SK-N-SH (cell line): ENCODE data around the gene BSX. TPM values are rescaled to one million over a fixed set of nuclear protein-coding genes. Genes with fewer than 3 reads are reported as not detected.

Experiments
- CTCF ChIA-PET: fragments of 300-600, 350-600 bp; formaldehyde crosslinking; extraction: SDS; loops from one replicate; lab custom pipeline; 2021; lab: Yijun Ruan, JAX
- POLR2A ChIA-PET: fragments of 350-600 bp; sonication (Branson Sonifier 250); formaldehyde crosslinking; extraction: SDS; loops from one replicate; lab custom pipeline; 2020; ENCODE audit warnings: antibody characterized with exemption, inconsistent platforms; lab: Yijun Ruan, JAX
- DNase-seq: peaks from one replicate; pipeline ENCODE4 v3.0.0; 2012
- H2AFZ ChIP-seq: fragments of 200-600 bp; sonication (generic); 2 replicates; pipeline ENCODE4 v1.8.1; 2016; ENCODE audit warnings: antibody characterized with exemption, mild to moderate bottlenecking, low read depth
- H3F3A ChIP-seq: fragments of 200-600 bp; sonication (generic); replicated peaks from 2 replicates; pipeline ENCODE3; 2016; ENCODE audit warnings: antibody characterized with exemption, mild to moderate bottlenecking; ENCODE audit not compliant: insufficient read depth
- H3K27ac ChIP-seq, 2 experiments: fragments of 200-500 bp in 1 of 2; fragments of 200-600 bp in 1 of 2; sonication (Bioruptor generic) in 1 of 2; sonication (generic), shearing (Covaris generic) in 1 of 2; 2 replicates each; pipeline versions ENCODE4 v1.5.1 to v1.6.1; 2014 to 2016; ENCODE audit warnings: low read depth in 2 of 2, inconsistent platforms in 1 of 2, low read length in 1 of 2, mild to moderate bottlenecking in 1 of 2, mixed read lengths in 1 of 2
- H3K27me3 ChIP-seq: fragments of 200-600 bp; sonication (generic), shearing (Covaris generic); 2 replicates; pipeline ENCODE4 v1.6.1; 2016; ENCODE audit warnings: mixed run types; ENCODE audit not compliant: insufficient read depth
- H3K36me3 ChIP-seq, 2 experiments: fragments of 200-500 bp in 1 of 2; fragments of 200-600 bp in 1 of 2; sonication (Bioruptor generic) in 1 of 2; sonication (generic) in 1 of 2; replicated peaks in 1 of 2; 2 replicates each; pipeline versions ENCODE3 to v1.5.1; 2014 to 2016; ENCODE audit warnings: low read length in 1 of 2, mild to moderate bottlenecking in 1 of 2; ENCODE audit not compliant: insufficient read depth in 2 of 2, control insufficient read depth in 1 of 2
- H3K4me1 ChIP-seq, 2 experiments: fragments of 200-500 bp in 1 of 2; fragments of 200-600 bp in 1 of 2; sonication (Bioruptor generic) in 1 of 2; sonication (generic), shearing (Covaris generic) in 1 of 2; 2 replicates each; pipeline versions ENCODE4 v1.5.1 to v1.6.1; 2014 to 2016; ENCODE audit warnings: low read depth in 1 of 2, low read length in 1 of 2, mixed run types in 1 of 2; ENCODE audit not compliant: insufficient read depth in 2 of 2, control insufficient read depth in 1 of 2
- H3K4me2 ChIP-seq: fragments of 200-600 bp; sonication (generic), shearing (Covaris generic); 2 replicates; pipeline ENCODE4 v1.6.1; 2017; ENCODE audit warnings: mixed run types
- H3K4me3 ChIP-seq, 2 experiments: fragments of 200-500 bp in 1 of 2; fragments of 200-600 bp in 1 of 2; sonication (Bioruptor generic) in 1 of 2; sonication (generic), shearing (Covaris generic) in 1 of 2; 2 replicates each; pipeline versions ENCODE4 v1.5.1 to v1.8.1; 2014 to 2016; ENCODE audit warnings: low read depth in 2 of 2, inconsistent platforms in 1 of 2, low read length in 1 of 2, mild to moderate bottlenecking in 1 of 2, mixed read lengths in 1 of 2, moderate library complexity in 1 of 2
- H3K79me2 ChIP-seq: fragments of 200-600 bp; sonication (generic); 2 replicates; pipeline ENCODE4 v1.8.1; 2017; ENCODE audit warnings: mild to moderate bottlenecking; ENCODE audit not compliant: insufficient read depth
- H3K9ac ChIP-seq: fragments of 200-600 bp; sonication (generic); 2 replicates; pipeline ENCODE4 v1.6.1; 2017; ENCODE audit warnings: mixed run types
- H3K9me2 ChIP-seq: fragments of 200-600 bp; sonication (generic); 2 replicates; pipeline ENCODE4 v1.6.1; 2017; ENCODE audit warnings: mixed run types
- H3K9me3 ChIP-seq: fragments of 200-600 bp; sonication (generic); 2 replicates; pipeline ENCODE4 v1.6.1; 2017; ENCODE audit warnings: mixed run types, mild to moderate bottlenecking, moderate library complexity
- H4K20me1 ChIP-seq: fragments of 200-600 bp; sonication (generic); 2 replicates; pipeline ENCODE4 v1.6.1; 2017; ENCODE audit warnings: mild to moderate bottlenecking, mixed run types; ENCODE audit not compliant: insufficient read depth
- CHD2 ChIP-seq: fragments of 150-350 bp; IDR thresholded peaks from 2 replicates; pipeline ENCODE4 v1.6.1; 2018; ENCODE audit warnings: low read length; ENCODE audit not compliant: partially characterized antibody
- EZH2phosphoT487 ChIP-seq: fragments of 200-600 bp; sonication (generic); IDR thresholded peaks from 2 replicates; pipeline ENCODE4 v1.6.1; 2017; ENCODE audit warnings: low read depth, mixed run types, mild to moderate bottlenecking, antibody characterized with exemption, moderate library complexity, borderline replicate concordance
- FOSL2 ChIP-seq: IDR thresholded peaks from 2 replicates; pipeline ENCODE4 v1.4.0; 2012; ENCODE audit warnings: low read depth, mild to moderate bottlenecking, moderate library complexity, borderline replicate concordance
- FOXJ3 ChIP-seq: sonication (generic); formaldehyde crosslinking; IDR thresholded peaks from 2 replicates; pipeline ENCODE4 v1.5.1; 2020; ENCODE audit warnings: mild to moderate bottlenecking, missing genetic modification reagents
- FOXM1 ChIP-seq: IDR thresholded peaks from 2 replicates; pipeline ENCODE4 v1.4.0; 2012; ENCODE audit warnings: low read depth, mild to moderate bottlenecking
- GABPA ChIP-seq: IDR thresholded peaks from 2 replicates; pipeline ENCODE4 v1.4.0; 2012; ENCODE audit warnings: low read depth, mild to moderate bottlenecking
- JUND ChIP-seq: IDR thresholded peaks from 2 replicates; pipeline ENCODE4 v1.4.0; 2012
- MEF2A ChIP-seq: IDR thresholded peaks from 2 replicates; pipeline ENCODE4 v1.4.0; 2012; ENCODE audit warnings: low read depth, borderline replicate concordance
- MXI1 ChIP-seq: IDR thresholded peaks from 2 replicates; pipeline ENCODE4 v1.6.1; 2012; ENCODE audit warnings: mild to moderate bottlenecking, low read depth, low read length, improper control_type of control experiment
- NFIC ChIP-seq: IDR thresholded peaks from 2 replicates; pipeline ENCODE4 v1.4.0; 2012; ENCODE audit warnings: borderline replicate concordance
- SMC3 ChIP-seq: IDR thresholded peaks from 2 replicates; pipeline ENCODE4 v1.6.1; 2012; ENCODE audit warnings: low read depth, low read length, improper control_type of control experiment
- TCF12 ChIP-seq: IDR thresholded peaks from 2 replicates; pipeline ENCODE4 v1.4.0; 2012
- YY1 ChIP-seq: IDR thresholded peaks from 2 replicates; pipeline ENCODE4 v1.4.0; 2012; ENCODE audit warnings: low read depth, mild to moderate bottlenecking
- WGBS: methylation state at CpG from one replicate; pipeline ENCODE4 v1.1.6; 2017; ENCODE audit warnings: low lambda C conversion rate; 5-methylcytosine and 5-hydroxymethylcytosine counted together
- polyA plus RNA-seq, 3 experiments: library from polyadenylated mRNA; depleted of rRNA; stranded (reverse); fragments of >200 nt; gene quantifications; 2 replicates each; pipeline ENCODE4 v1.2.3, GENCODE V29; 2012
- TF ChIP-seq, protein P1 (sequence below): IDR thresholded peaks from 2 replicates; pipeline ENCODE4; 2012
- TF ChIP-seq, protein P2 (sequence below): fragments of 200-600 bp; sonication (generic); IDR thresholded peaks from 2 replicates; pipeline ENCODE4 v1.6.1; 2017; ENCODE audit warnings: antibody characterized with exemption, mild to moderate bottlenecking, moderate library complexity
- TF ChIP-seq, protein P3 (sequence below): IDR thresholded peaks from 2 replicates; pipeline ENCODE4 v1.4.0; 2012; ENCODE audit warnings: low read depth, borderline replicate concordance
- TF ChIP-seq, protein P4 (sequence below): IDR thresholded peaks from 2 replicates; pipeline ENCODE4 v1.4.0; 2012; ENCODE audit warnings: low read depth, borderline replicate concordance

The BSX gene
- polyA plus RNA-seq, 1 of the 3 experiments (the other 2 are of a cell fraction): 0.16 TPM

DNA sequence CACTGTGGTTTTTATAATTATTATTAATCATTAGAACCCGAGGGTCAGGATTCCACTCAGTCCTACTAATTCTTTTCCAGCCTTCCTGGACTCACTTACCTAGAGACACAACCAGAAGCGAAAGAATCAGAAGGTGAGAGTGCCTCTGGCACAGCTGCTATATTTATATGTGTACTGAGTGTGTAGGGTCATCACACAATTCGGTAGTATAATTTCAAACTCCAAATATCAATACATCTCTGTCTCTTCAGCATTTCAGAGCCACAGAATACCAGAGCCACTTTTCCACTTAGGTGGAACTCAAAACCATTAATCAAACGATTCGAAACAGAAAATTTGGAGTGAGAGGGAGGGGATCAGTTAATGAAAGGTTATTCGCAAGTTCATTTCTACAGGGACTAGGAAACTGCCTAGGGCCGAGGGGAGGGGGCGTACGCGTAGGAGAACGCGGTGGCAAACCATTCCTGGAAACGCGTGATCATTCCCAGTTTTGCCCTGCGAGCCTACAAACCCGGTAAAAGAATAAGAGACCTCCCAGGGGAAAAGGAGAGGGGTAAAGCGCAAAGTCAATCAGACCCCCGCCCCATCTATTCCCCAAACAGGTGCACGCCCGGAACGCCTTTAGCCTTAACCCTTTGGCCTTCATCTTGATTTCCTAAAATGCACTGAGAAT, 5.4 kb downstream of the BSX start:
- no peak overlapping the region for H3K27ac ChIP-seq
- no peaks in the 10 kb centered on the region for H3K79me2 ChIP-seq
- TF ChIP-seq FOXM1 (no peak), FOXJ3 (CRISPR knock-in tag) (no peak), SMC3 (no peak), NFIC (no peak), GABPA (no peak), MEF2A (no peak), JUND (no peak), TCF12 (no peak), FOSL2 (no peak)
- TF ChIP-seq, protein P1, sequence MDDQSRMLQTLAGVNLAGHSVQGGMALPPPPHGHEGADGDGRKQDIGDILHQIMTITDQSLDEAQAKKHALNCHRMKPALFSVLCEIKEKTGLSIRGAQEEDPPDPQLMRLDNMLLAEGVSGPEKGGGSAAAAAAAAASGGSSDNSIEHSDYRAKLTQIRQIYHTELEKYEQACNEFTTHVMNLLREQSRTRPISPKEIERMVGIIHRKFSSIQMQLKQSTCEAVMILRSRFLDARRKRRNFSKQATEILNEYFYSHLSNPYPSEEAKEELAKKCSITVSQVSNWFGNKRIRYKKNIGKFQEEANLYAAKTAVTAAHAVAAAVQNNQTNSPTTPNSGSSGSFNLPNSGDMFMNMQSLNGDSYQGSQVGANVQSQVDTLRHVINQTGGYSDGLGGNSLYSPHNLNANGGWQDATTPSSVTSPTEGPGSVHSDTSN: no peak
- TF ChIP-seq, protein P2, sequence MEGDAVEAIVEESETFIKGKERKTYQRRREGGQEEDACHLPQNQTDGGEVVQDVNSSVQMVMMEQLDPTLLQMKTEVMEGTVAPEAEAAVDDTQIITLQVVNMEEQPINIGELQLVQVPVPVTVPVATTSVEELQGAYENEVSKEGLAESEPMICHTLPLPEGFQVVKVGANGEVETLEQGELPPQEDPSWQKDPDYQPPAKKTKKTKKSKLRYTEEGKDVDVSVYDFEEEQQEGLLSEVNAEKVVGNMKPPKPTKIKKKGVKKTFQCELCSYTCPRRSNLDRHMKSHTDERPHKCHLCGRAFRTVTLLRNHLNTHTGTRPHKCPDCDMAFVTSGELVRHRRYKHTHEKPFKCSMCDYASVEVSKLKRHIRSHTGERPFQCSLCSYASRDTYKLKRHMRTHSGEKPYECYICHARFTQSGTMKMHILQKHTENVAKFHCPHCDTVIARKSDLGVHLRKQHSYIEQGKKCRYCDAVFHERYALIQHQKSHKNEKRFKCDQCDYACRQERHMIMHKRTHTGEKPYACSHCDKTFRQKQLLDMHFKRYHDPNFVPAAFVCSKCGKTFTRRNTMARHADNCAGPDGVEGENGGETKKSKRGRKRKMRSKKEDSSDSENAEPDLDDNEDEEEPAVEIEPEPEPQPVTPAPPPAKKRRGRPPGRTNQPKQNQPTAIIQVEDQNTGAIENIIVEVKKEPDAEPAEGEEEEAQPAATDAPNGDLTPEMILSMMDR: no peak
- TF ChIP-seq, protein P3, sequence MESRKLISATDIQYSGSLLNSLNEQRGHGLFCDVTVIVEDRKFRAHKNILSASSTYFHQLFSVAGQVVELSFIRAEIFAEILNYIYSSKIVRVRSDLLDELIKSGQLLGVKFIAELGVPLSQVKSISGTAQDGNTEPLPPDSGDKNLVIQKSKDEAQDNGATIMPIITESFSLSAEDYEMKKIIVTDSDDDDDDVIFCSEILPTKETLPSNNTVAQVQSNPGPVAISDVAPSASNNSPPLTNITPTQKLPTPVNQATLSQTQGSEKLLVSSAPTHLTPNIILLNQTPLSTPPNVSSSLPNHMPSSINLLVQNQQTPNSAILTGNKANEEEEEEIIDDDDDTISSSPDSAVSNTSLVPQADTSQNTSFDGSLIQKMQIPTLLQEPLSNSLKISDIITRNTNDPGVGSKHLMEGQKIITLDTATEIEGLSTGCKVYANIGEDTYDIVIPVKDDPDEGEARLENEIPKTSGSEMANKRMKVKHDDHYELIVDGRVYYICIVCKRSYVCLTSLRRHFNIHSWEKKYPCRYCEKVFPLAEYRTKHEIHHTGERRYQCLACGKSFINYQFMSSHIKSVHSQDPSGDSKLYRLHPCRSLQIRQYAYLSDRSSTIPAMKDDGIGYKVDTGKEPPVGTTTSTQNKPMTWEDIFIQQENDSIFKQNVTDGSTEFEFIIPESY: no peak
- no peaks in the 10 kb centered on the region; a peak in 1 of 4 replicates for H3K4me1 ChIP-seq
- no peaks in the 10 kb centered on the region for H3K9me3 ChIP-seq
- no peak overlapping the region for H2AFZ ChIP-seq
- no peaks in the 10 kb centered on the region for H3K36me3 ChIP-seq
- CTCF ChIA-PET: no interaction called here
- peak overlapping the region; percentile 78 for H3K4me2 ChIP-seq
- WGBS: 47% methylated on average over 21 of the region's 21 CpGs
- H4K20me1 ChIP-seq: no peaks in the 10 kb centered on the region
- H3K9ac ChIP-seq: no peak overlapping the region
- no peaks in the 10 kb centered on the region for H3K9me2 ChIP-seq
- POLR2A ChIA-PET: no interaction called here
- H3F3A ChIP-seq: no peaks in the 10 kb centered on the region
- H3K4me3 ChIP-seq: peak overlapping the region in 1 of 2 experiments; percentile 34; a peak in 1 of 4 replicates
- DNase-seq: no peak
- H3K27me3 ChIP-seq: peaks cover 41% of the 10 kb centered on the region

DNA sequence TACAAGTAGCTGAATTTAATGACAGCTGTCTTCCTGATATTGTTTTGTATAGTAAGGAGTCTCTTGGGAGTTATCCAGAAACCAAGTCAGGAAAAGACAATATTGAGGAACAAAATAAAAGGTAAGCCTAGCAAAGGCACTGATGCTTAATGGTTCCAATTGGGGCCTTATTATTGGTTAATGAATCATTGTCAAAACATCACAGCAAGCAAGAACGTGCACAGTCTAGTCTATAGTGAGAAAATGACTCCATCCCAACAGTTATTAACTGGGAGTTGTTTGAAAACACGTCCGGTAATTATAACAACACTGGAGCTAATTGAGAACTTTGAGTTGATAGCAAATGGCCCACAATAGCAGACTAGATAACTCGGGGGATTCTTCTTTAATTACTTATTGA, 17.7 kb downstream of the BSX start:
- H3K79me2 ChIP-seq: no peaks in the 10 kb centered on the region
- H4K20me1 ChIP-seq: no peaks in the 10 kb centered on the region
- H3K4me3 ChIP-seq: no peak overlapping the region
- no peak for DNase-seq
- H3K9me3 ChIP-seq: no peaks in the 10 kb centered on the region
- H2AFZ ChIP-seq: no peak overlapping the region
- ChIA-PET POLR2A (no interaction called here), CTCF (no interaction called here)
- no peak overlapping the region for H3K27ac ChIP-seq
- peaks cover 6% of the 10 kb centered on the region for H3F3A ChIP-seq
- no peaks in the 10 kb centered on the region for H3K4me1 ChIP-seq
- TF ChIP-seq FOSL2: no peak
- no peak for TF ChIP-seq EZH2phosphoT487
- no peak for TF ChIP-seq MXI1
- no peak for TF ChIP-seq YY1
- TF ChIP-seq CHD2: no peak
- TF ChIP-seq, protein P4, sequence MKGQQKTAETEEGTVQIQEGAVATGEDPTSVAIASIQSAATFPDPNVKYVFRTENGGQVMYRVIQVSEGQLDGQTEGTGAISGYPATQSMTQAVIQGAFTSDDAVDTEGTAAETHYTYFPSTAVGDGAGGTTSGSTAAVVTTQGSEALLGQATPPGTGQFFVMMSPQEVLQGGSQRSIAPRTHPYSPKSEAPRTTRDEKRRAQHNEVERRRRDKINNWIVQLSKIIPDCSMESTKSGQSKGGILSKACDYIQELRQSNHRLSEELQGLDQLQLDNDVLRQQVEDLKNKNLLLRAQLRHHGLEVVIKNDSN: no peak
- TF ChIP-seq GABPA: no peak
- H3K4me2 ChIP-seq: no peak overlapping the region
- H3K27me3 ChIP-seq: no peaks in the 10 kb centered on the region
- H3K9ac ChIP-seq: no peak overlapping the region
- WGBS: 61% methylated on average over 4 of the region's 4 CpGs
- peaks cover 0 to 3% of the 10 kb centered on the region in 2 experiments for H3K36me3 ChIP-seq
- H3K9me2 ChIP-seq: no peaks in the 10 kb centered on the region
